ENCODE data around the gene ZC3H13. TPM values are rescaled to one million over a fixed set of nuclear protein-coding genes. Genes with fewer than 3 reads are reported as not detected.

Gene ZC3H13
- 11.5 and 13.0 TPM in 2 replicates for total RNA-seq

GRCh38 chr13:46052319-46053161, at the start of gene ZC3H13:
ZC3H13 (minus strand) TSS chr13:46052746; CDS start chr13:46045507, 7,239 bp downstream.

Other genes with a start within 250 kb of the ZC3H13 start
- not detected in 2 replicates for gene SIAH3, start 201.0 kb downstream of the ZC3H13 start, total RNA-seq
- gene CPB2, start 52.3 kb upstream of the ZC3H13 start, total RNA-seq, result not detected in 2 replicates
- gene LCP1, start 129.4 kb upstream of the ZC3H13 start, total RNA-seq, result 0.09 and 0.28 TPM in 2 replicates
- gene LRRC63, start 159.2 kb upstream of the ZC3H13 start, total RNA-seq, result under 0.01 TPM in 1 of 2 replicates, not detected in the other

All from smooth muscle cell of bladder (primary cell).